Islet precursor cell (in vitro differentiated cells): ENCODE data around the gene THEMIS.
"Not testable (repeated sequence)": the region's sequence is repeated elsewhere in the genome, so short reads cannot be mapped to it uniquely, and the experiment has no call there.

Source experiments
- DNase-seq: peaks from one replicate; pipeline ENCODE4 v3.0.0-alpha.2; 2018

THEMIS gene

DNA sequence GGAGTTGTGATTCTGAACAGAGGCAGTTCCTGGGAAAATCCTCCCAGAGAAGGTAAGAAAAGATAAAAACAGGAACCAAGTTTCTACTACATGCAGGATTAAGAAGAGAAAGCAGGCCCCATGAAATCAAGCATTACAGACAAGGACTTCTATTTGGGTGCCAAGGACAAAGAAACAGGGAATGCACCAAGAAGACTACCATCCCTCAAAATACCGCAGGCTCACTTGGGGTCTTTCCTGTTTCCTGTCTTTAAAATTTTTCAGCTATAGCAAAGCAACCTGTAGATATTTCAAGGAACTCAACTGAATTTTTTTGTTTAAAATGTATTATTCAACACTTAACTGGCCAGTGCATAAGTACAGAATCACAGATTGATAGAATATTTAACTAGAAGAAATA is 107.5 kb downstream of the THEMIS start:
- no peak for DNase-seq

DNA sequence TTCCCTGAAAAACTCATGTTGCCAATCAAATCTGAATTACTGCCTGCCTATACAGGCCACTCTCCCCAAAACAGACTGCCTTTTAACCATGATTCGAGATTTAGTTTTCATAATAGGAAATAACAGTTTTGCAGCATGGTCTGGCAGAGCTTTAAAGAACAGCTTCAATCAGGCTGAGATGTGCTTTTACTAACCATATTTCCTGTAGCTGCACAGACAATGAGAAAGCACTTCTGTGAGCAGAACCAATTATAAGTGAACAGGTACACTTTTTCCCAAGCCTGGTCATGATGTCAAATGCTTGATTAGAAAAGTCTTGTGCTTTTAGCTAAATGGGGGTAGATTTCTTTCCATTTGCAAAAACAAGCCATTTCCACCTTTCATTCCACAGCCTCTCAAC is 108.2 kb downstream of the THEMIS start:
- no peak for DNase-seq

DNA sequence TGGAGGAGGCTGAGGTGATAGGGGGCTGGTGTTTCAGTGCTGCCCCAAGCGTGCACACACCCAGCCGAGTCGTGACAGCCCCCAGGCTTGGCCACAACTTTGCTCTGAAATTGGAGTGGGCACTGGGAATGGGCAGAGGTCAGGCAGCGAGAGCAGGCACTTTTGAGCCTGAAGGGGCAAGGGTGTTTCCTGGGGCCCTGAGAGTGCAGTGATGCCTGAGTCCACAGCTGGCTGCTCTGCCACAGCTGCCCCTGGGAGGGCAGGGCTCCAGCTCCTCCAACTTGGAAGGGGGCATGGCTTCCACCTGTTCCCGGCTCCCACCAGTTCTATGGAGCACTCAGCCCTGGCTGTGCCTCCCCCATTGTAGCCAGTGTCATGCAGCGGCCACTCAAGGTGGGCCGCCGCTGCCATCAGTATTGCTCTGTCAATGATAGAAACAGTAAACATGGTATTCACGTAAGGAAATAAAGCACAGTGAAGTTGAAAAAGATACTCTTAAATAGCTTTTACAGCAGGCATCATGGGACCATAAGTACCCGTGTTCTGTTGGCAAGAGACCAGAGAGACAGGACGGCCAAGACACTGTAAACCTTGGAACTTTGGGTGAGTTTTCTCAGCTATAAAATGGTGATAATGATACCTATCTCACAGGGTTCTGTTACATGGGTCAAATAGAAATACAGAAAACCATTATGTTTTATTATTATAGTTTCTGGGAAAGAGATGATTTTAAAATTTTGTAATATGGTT is 108.9 kb downstream of the THEMIS start:
- DNase-seq: no peak

DNA sequence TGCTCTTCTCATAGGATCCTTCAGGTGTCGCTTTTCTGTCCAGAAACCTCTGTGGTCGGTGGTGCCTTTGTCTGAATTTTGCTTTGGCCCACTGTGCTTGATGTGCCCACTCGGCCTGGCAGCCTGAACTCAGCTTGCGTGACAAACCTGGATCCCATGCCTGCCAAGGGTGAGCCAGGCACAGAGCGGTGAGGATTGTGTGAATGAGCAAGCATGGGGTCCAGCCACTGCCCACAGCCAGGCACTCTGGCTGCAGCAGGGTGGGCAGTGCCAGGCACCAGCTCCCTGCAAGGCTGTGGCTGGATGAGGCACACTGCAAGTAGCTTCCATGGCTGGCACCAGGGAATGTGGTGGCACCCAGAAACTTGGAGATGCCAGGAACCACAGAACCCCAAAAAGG is 110.3 kb downstream of the THEMIS start:
- DNase-seq: no peak

DNA sequence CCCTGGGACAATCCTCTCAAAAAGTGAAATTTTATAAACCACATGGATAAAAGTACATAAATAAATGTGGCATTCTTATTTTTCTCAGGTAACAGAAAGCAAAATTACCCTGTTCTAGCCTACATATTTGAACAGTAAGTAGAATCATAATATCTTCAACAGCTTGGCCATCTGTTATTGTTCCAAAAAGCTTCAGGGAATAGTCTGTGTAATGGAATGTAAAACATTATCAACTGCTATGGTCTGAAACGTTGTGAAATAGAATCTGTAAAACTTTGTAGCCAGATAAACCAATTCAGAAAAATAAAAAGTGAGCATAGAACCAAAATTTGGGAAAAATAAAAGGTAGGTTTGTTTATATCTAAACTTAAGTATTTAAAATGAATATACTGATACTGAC is 114.7 kb downstream of the THEMIS start:
- DNase-seq: no peak

DNA sequence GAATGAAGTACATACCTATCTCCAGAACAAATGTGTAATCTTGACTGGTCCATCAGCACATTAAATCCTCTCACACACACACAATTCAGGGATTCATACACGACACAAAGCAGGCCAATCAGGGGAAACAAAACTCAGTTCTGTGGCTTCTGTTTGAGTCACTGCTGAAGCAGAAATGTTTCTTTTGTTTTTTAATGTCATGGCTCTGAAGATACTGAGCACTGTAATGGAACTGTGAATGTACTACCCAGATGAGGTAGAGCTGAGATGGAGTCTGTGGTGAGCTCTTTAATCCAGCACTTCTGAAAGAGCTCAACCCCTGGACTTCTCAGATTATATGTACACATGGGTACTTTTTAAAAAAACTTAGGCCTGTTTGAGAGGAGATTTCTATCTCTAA is 116.4 kb downstream of the THEMIS start:
- no peak for DNase-seq

DNA sequence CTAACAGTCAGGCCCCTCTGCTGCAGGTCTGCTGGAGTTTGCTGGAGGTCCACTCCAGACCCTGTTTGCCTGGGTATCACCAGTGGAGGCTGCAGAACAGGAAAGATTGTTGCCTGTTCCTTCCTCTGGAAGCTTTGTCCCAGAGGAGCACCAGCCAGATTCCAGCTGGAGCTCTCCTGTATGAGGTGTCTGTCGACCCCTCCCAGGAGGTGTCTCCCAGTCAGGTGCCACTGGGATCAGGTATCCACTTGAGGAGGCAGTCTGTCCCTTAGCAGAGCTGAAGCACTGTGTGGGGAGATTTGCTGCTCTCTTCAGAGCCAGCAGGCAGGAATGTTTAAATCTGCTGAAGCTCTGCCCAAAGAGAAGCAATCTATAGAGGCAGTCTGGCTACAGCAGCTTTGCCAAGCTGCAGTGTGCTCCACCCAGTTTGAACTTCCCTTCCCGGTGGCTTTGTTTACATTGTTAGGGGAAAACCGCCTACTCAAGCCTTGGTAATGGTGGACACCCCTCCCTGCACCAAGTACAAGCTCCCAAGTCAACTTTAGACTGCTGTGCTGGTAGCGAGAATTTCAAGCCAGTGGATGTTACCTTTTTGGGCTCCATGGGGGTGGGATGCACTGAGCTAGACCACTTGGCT is 119.1 kb downstream of the THEMIS start:
- DNase-seq: not testable (repeated sequence)

DNA sequence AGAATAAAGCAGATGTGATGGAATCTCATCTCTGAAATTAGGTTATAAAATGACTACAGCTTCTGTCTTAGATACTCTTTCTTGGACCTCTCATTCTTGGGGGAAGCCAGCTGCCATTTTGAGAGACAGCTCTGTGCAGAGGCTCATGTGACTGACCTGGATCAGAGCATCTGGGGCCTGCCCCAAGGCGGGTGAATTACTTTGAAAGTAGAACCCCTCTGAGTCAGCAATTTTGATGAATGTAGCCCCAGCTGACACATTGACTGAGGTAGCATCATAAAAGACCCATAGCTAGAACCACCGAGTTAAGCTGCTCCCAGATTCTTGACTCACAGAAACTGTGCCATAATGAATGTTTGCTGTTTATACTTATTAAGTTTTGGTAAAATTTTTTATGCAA is 124.5 kb downstream of the THEMIS start:
- DNase-seq: no peak

DNA sequence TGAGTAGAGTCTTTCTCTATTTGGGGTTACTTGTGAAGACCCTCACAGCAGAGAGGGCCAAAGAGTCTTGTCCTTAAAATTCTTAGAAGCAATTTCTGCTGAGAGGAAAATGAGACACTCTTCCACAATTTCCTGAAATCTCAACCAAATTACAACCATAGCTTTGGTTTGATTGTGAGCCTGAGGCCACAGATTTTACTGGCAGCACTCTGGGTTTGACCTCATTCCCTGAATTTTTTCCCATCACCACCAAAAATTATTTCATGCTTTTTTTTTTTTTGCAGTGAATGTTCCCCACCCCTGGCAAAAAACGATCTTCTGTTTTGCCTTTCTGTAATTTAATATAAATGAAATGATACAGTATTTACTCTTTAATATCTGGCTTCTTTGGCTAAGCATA is 125.5 kb downstream of the THEMIS start:
- DNase-seq: no peak

DNA sequence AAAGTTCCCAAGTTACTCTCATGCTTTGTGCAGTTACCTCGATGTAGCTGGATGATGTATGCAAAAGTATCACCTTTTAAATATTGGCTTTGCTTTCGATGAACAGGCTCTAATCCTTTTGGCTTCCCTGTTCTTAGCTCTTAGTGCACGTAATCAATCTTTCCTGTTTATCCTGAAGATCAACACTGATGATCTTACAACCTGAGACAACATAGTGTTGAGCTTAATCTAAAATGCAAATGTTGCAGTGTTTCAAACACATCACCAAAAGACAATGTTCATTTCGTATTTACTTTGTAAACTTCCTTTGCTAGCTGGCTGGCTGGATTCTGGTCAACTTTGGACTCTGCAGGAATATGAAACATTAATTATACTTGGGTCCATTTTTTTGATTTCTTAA is 132.1 kb downstream of the THEMIS start:
- DNase-seq: no peak

DNA sequence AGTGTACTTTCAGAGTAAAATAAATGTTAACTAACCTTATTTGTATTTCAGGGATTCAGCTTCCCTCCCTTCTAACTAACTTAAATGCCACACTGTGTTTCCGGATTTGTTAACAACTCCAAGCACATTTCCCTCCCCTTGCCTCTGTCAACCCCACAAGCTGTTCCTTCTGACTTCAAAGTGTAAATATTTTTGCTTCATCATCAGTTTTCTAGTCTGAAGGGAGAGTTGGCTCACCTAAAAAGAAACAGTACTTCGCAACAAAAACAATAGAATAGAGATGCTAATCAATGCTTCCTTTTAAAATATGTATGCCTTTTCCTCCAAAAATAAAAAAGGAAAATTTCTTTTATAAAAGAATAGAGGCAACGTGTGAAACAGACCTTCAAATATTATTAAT is 132.6 kb downstream of the THEMIS start:
- no peak for DNase-seq

DNA sequence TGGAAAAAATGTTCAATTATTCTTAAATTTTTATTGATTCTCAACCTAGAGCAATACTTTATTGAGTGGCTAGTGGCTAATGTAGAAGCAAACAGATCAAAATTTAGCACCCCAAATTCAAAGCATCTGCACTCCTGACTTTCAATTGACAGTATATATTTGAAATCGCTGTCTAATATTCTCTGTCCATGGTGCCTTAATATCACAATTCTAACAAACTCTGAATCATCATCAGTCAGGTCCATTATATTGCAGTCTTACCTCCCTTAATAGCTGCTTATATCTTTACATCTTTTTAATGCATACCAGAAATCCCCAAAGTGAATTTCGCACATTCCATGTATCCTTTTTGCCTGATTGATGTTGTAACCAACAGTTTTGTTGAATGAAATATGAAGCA is 134.9 kb downstream of the THEMIS start:
- DNase-seq: no peak

DNA sequence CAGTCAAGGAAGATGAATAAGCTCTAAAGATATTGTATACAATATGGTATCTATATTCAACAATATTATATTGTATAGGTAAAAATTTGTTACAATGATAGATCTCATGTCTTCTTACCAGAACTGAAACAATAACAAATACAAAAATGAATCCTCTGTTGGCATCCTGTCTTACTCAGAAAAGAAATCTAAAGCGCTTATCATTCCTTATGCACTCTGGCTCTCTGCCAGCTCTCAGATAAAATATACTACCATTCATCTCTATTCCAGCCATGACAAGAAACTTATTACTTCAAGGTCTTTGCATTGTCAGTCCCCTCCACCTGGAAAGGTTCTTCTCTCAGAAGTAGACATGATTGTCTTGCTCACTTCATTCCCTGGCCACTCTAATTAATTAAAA is 138.6 kb downstream of the THEMIS start:
- no peak for DNase-seq

DNA sequence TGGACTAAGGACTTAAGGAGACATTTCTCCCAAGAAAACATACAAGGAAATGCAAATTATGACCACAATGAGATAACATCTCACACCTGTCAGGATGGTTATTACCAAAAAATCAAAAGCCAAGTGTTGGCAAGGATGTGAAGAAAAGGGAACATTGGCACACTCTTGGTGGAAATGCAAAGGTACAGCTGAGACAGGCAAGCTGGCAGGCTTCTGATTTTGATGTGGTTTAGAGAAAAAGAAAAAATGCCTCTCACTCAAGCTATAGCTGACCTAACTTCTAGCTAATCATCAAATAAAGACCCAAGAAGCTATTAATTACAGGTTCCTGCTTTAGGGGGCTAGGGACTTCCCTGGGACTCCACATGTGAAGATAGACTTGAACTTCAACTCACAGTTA is 139.8 kb downstream of the THEMIS start:
- DNase-seq: no peak

DNA sequence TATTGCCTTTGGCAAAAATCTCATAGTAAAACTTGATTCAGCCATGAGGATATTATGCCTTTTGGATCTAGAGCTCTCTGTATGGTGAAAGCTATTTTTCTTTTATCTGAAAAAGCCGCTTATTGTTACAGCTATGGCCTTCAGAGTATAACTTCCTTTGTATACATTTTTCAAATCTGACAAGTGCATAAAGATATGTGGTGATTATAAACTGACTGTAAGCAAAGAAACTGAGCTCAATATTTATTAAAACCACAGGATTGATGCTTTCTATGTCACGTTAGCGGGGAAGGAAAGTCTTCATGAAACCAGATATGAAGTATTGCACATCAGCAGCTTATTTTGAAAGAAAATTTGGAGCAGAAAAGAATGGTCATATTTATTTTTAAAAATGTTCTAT is 151.8 kb downstream of the THEMIS start:
- no peak for DNase-seq

DNA sequence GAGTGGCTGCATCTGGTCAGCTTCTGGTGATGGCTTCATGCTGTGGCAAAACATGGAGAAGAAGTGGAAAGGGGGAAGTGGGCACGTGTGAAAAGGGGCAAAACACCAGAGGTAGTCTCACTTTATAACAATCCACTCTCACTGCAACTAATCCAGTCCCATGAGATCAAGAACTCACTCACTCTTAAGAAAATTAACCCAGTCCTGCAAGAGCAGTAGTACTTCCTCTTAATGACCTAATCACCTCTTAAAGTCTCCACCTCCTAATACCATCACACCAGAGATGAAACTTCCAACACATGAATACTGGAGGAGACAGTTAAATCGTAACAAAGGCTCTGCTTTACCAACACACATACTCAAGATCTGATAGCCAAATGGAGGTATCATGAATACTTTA is 152.6 kb downstream of the THEMIS start:
- no peak for DNase-seq

DNA sequence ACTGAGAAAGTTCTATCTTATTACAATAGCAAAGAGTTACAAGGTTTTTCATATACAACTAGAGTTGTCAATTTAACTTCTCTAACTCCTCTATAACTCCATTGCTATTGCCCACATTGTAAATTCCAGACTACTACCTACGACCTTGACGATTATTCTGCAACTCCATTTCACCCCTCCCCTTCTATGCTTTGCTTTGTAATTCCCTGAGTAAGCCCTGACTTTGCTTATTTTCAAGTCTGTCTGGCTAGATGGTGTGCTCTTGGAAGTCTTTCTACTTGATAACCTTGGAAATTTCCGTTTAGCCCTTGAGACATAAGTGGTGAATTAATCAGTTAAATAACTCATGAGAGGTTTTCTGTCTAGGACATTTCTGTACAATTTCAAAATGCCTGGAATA is 162.4 kb downstream of the THEMIS start:
- DNase-seq: no peak

DNA sequence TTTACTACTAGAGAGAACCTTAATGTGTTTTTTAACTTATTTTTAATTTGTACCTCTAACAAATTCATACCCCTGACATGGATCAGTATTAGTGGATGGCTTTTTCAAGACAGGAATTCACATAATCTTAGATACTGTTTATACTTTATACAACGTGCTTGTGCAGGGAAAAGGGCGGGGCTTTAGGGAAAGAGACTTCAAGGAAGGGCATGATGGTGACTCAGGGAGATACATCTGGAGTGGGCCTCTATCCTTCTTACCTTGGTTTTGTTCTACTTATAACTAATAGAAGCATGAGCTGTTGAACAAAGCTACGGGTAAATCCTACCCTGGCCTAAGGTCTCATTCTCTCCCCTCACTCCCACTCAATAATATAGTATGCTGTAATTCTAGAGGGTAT is 163.1 kb downstream of the THEMIS start:
- DNase-seq: no peak

DNA sequence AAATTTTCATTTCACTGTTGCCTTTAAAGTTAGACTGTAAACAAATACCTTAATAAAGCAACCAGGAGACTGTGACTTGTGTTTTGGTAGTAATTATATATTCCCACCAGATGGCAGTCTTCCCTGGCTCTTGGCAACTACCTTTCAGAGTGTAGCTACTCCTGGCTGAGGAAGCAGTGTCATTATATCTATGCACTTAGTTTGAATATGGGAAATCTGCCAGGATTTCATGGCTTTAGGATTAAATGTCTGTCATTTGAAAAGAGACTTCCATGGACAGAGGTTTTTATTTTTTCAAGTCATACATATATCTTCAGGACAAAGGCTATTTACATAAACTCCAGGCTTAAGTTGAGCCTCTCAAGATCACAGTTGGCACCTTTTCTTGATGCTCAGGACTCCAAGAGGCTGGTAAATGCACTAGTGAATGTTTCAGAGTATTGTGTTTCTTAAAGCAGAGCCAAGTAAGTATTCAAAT is 163.8 kb downstream of the THEMIS start:
- DNase-seq: no peak

DNA sequence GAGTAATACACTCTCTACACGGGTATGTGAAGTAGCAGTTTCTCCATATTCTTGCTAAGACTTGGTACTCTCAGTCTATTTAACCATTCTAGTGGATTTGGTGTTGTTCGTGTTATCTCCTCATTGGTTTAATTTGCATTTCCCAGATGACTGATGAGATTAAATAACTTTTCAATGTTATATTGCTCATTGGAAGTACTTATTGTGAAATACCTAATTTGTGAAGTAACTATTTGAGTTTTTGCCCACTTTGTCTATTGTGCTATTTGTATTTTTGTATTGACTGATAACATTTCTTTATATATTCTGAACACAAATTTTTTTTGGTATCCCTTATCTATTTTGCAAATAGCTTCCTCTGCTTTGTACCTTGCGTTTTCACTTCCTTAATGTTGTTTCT is 167.9 kb downstream of the THEMIS start:
- DNase-seq: no peak

DNA sequence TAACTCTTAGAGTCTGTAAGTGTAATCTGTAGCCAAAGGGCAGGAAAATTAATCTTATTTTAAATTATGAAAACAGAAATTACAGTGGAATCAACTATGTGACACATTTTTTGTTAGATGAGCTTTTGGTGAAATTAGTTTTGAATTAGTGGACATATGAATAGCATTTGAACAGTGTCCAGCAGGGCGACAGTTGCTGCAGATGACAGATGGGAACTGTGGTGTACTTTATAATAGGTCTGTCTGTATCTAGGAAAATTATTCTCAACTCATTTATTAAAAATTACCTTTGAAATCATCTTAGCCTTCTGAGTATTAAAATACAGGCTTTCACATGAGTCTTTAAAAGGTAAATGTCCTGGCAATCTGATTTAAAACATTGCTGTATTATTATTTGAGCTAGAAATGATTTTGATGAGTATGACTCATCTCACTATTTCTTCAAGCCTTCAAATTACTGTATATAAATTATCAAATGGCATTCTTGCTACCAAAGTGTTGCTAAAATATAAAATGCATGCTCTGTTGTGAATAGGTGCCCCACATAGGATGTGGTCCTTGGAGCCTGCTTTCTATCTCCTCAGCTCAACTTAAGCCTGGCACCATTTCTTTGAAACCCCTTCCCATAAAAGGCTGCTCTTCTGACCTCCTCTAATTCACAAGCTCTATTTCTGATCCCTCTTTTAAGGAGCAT is 173.5 kb downstream of the THEMIS start:
- DNase-seq: no peak

DNA sequence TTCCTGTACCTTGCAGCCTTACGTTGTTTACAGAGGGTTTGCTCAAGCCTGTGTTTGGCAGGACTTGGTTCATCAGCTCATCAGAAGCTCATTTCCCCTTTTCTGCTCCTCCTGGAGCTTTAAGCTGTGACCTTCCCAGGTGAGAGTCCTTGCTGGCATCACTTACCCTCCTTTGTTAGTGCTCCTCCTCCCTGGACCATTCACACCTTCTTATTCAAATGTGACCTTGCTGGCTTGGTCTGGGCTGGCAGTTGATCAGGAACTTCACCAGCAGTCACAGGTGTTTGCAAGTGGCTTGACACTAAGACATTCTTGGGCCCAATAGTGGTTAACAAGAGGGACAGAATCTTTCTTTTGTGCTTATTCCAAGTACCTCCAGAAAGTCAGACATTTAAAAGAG is 175.0 kb downstream of the THEMIS start:
- DNase-seq: no peak

DNA sequence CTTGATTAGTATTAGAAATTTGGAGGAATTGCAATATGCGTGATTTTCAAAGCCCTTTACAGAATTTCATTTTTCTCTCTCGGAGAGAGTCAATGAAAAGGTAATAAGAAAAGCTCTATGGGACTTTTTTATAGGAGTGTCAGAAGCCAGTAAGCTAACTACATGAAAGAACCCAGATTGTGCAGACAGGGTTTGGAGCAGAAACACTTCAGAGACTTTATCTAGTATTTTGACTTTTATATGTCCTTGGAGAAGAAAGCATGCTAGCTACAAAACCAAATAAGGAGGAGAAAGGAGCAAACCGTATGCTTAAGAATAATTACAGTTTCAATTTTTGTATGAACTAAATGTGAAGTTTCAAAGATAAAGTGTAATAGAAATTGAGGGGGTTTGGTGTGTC is 182.2 kb downstream of the THEMIS start:
- DNase-seq: no peak

DNA sequence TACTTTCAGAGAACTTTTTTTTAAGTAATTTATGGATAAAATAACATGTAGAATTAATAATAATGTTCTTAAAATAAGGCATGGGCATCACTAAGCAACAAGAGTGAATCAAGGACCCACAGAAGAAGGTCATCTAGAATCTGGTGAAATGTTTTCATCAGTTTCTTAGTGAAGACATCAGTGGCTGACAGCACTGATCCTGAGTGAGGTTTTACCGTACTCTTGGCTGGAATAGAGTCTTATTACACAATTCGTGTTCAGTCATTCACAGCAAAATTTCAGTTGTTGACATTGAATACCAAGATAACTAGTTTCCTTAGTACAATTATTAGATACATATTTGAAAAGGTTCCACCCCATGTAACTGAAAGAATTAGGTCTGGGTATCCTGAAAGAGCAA is 183.5 kb downstream of the THEMIS start:
- no peak for DNase-seq
